Keratinocyte (primary cell): ENCODE results near the gene INPP4B.

Experiments used
- EZH2 ChIP-seq: IDR thresholded peaks from one replicate; pipeline ENCODE4 v1.6.1; 2012; ENCODE audit warnings: inconsistent platforms, mild to moderate bottlenecking, low read length, moderate library complexity
- TF ChIP-seq, protein P1 (sequence below), 3 experiments: IDR thresholded peaks in 1 of 3; conservative IDR thresholded peaks in 1 of 3; optimal IDR thresholded peaks in 1 of 3; 2 replicates in 2 of 3; 3 replicates in 1 of 3; pipeline versions ENCODE3 to v1.5.1; 2011; ENCODE audit warnings: low read length in 3 of 3, mild to moderate bottlenecking in 3 of 3, moderate library complexity in 2 of 3, control low read depth in 1 of 3, inconsistent platforms in 1 of 3; ENCODE audit not compliant: insufficient read depth in 2 of 3; ENCODE audit errors: extremely low read depth in 1 of 3

DNA sequence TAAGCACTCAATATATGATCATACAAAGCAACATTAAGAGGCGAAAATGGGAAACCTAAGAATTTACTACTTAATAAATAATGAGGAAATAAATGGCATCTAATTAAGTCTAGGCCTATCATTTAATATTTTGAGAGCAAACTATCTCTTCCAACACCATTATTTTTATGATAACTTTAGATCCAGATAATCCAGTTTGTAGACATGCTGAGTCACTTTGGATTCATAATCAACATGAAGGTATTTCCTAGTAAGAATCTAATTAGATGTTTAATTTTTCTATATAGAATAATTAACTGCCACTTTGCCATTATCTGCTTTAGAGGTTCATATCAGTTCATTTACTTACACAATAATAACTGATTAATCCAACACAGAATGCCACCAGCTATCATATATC, 336.2 kb downstream of the INPP4B start:
- TF ChIP-seq, protein P1, sequence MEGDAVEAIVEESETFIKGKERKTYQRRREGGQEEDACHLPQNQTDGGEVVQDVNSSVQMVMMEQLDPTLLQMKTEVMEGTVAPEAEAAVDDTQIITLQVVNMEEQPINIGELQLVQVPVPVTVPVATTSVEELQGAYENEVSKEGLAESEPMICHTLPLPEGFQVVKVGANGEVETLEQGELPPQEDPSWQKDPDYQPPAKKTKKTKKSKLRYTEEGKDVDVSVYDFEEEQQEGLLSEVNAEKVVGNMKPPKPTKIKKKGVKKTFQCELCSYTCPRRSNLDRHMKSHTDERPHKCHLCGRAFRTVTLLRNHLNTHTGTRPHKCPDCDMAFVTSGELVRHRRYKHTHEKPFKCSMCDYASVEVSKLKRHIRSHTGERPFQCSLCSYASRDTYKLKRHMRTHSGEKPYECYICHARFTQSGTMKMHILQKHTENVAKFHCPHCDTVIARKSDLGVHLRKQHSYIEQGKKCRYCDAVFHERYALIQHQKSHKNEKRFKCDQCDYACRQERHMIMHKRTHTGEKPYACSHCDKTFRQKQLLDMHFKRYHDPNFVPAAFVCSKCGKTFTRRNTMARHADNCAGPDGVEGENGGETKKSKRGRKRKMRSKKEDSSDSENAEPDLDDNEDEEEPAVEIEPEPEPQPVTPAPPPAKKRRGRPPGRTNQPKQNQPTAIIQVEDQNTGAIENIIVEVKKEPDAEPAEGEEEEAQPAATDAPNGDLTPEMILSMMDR (optimal IDR thresholded peaks at IDR 0.05 in 1 of 3, IDR thresholded peaks at IDR 0.05 in 1 of 3, conservative IDR thresholded peaks at IDR 0.05 in 1 of 3; ENCODE audit: extremely low read depth in 1 of 3, insufficient read depth in 2 of 3, low read length in 3 of 3) = no peak
- no peak for TF ChIP-seq EZH2
